Measurements from ENCODE around the gene GNG4. TPM values are rescaled to one million over a fixed set of nuclear protein-coding genes. Genes with fewer than 3 reads are reported as not detected.

The GNG4 gene
- total and polyA plus RNA-seq, 7 donors: 1.5 to 31.9 (median 3.9) TPM

GRCh38 chr1:235610157-235610556 is 39.4 kb downstream of the GNG4 start:
- intact Hi-C loops (cut with DNase I): no loop called here
- 95 to 96% methylated on average over 6 of the region's 6 CpGs for WGBS, 2 donors
- TF ChIP-seq POLR2AphosphoS5 (IDR thresholded peaks at IDR 0.05): no peak
- no peak for TF ChIP-seq CTCF (IDR thresholded peaks at IDR 0.05)
- no peak for TF ChIP-seq POLR2A (IDR thresholded peaks at IDR 0.05)
- TF ChIP-seq EP300 (IDR thresholded peaks at IDR 0.05): no peak
- Histone ChIP-seq H3K36me3 (no peaks in the 10 kb centered on the region), H3K4me1 (no peaks in the 10 kb centered on the region), H3K27ac (no peak overlapping the region), H3K4me3 (no peak overlapping the region), H3K9me3 (no peaks in the 10 kb centered on the region), H3K27me3 (no peaks in the 10 kb centered on the region)
- no peak for DNase-seq

GRCh38 chr1:235608278-235608677 is 41.3 kb downstream of the GNG4 start:
- H3K4me3 ChIP-seq: no peak overlapping the region
- no peak for TF ChIP-seq POLR2AphosphoS5 (IDR thresholded peaks at IDR 0.05)
- TF ChIP-seq POLR2A (IDR thresholded peaks at IDR 0.05): no peak
- TF ChIP-seq EP300 (IDR thresholded peaks at IDR 0.05): no peak
- no peak for TF ChIP-seq CTCF (IDR thresholded peaks at IDR 0.05)
- H3K27ac ChIP-seq: no peak overlapping the region
- no peaks in the 10 kb centered on the region for H3K27me3 ChIP-seq
- 54 to 74% methylated on average over 3 of the region's 3 CpGs for WGBS, 2 donors
- intact Hi-C loops (cut with DNase I): no loop called here
- no peaks in the 10 kb centered on the region for H3K9me3 ChIP-seq
- DNase-seq: no peak
- no peaks in the 10 kb centered on the region for H3K4me1 ChIP-seq
- H3K36me3 ChIP-seq: no peaks in the 10 kb centered on the region

- WGBS, 2 donors: 91 to 94% methylated on average over 11 of the region's 11 CpGs
- intact Hi-C loops (cut with DNase I): no loop called here
- Histone ChIP-seq H3K9me3 (no peaks in the 10 kb centered on the region), H3K27ac (no peak overlapping the region), H3K36me3 (no peaks in the 10 kb centered on the region), H3K27me3 (no peaks in the 10 kb centered on the region), H3K4me1 (no peaks in the 10 kb centered on the region), H3K4me3 (no peak overlapping the region)
- DNase-seq: no peak
- TF ChIP-seq CTCF (IDR thresholded peaks at IDR 0.05): no peak
- TF ChIP-seq POLR2AphosphoS5 (IDR thresholded peaks at IDR 0.05): no peak
- TF ChIP-seq POLR2A (IDR thresholded peaks at IDR 0.05): no peak
- no peak for TF ChIP-seq EP300 (IDR thresholded peaks at IDR 0.05)
These were observed 42.3 kb downstream of the GNG4 start for GRCh38 chr1:235607284-235607683.

GRCh38 chr1:235601104-235601503 is 48.5 kb downstream of the GNG4 start:
- Histone ChIP-seq H3K4me3 (no peak overlapping the region), H3K27ac (no peak overlapping the region), H3K27me3 (no peaks in the 10 kb centered on the region), H3K36me3 (no peaks in the 10 kb centered on the region), H3K4me1 (no peaks in the 10 kb centered on the region), H3K9me3 (no peaks in the 10 kb centered on the region)
- intact Hi-C loops (cut with DNase I): no loop called here
- no peak for TF ChIP-seq EP300 (IDR thresholded peaks at IDR 0.05)
- TF ChIP-seq CTCF (IDR thresholded peaks at IDR 0.05): no peak
- no peak for TF ChIP-seq POLR2AphosphoS5 (IDR thresholded peaks at IDR 0.05)
- TF ChIP-seq POLR2A (IDR thresholded peaks at IDR 0.05): no peak
- WGBS, 2 donors: 88 to 90% methylated on average over 5 of the region's 5 CpGs
- no peak for DNase-seq

GRCh38 chr1:235599536-235599935 is 50.0 kb downstream of the GNG4 start:
- 91 to 93% methylated on average over 5 of the region's 5 CpGs for WGBS, 2 donors
- TF ChIP-seq POLR2AphosphoS5 (IDR thresholded peaks at IDR 0.05) (no peak), CTCF (IDR thresholded peaks at IDR 0.05) (no peak), POLR2A (IDR thresholded peaks at IDR 0.05) (no peak), EP300 (IDR thresholded peaks at IDR 0.05) (no peak)
- no peaks in the 10 kb centered on the region for H3K36me3 ChIP-seq
- DNase-seq: no peak
- H3K27ac ChIP-seq: no peak overlapping the region
- H3K27me3 ChIP-seq: no peaks in the 10 kb centered on the region
- H3K4me1 ChIP-seq: no peaks in the 10 kb centered on the region
- intact Hi-C loops (cut with DNase I): no loop called here
- H3K9me3 ChIP-seq: no peaks in the 10 kb centered on the region
- no peak overlapping the region for H3K4me3 ChIP-seq

Measured in sigmoid colon (tissue), 7 donors.